Mesothelial cell of epicardium (in vitro differentiated cells): ENCODE results near the gene OSGEP. TPM values are rescaled to one million over a fixed set of nuclear protein-coding genes. Genes with fewer than 3 reads are reported as not detected.

ENCODE experiments used
- DNase-seq, 2 experiments: peaks; one replicate each; pipeline ENCODE4 v3.0.0; 2021; ENCODE audit warnings: low spot score in 2 of 2; ENCODE audit not compliant: unreplicated experiment in 2 of 2
- H3K27ac Mint-ChIP-seq: 2 replicates; pipeline ENCODE4 v1.8.0; 2021; ENCODE audit warnings: mixed read lengths
- H3K27me3 Mint-ChIP-seq: 2 replicates; pipeline ENCODE4 v1.8.0; 2021; ENCODE audit warnings: low read depth, mixed read lengths
- H3K36me3 Mint-ChIP-seq: 2 replicates; pipeline ENCODE4 v1.8.0; 2021; ENCODE audit warnings: mixed read lengths
- H3K4me1 Mint-ChIP-seq: 2 replicates; pipeline ENCODE4 v1.8.0; 2021; ENCODE audit warnings: mixed read lengths
- H3K4me3 Mint-ChIP-seq: 2 replicates; pipeline ENCODE4 v1.8.0; 2021; ENCODE audit warnings: mild to moderate bottlenecking, moderate library complexity, mixed read lengths
- H3K9me3 Mint-ChIP-seq: 2 replicates; pipeline ENCODE4 v1.8.0; 2021; ENCODE audit warnings: mixed read lengths
- total RNA-seq: library from RNA; stranded (reverse); gene quantifications from 3 replicates; pipeline ENCODE4 v1.2.1, GENCODE V29; 2021
- TF ChIP-seq, protein P1 (sequence below): fragments of 200-600 bp; sonication (generic); IDR thresholded peaks from one replicate; pipeline ENCODE4 v1.5.0; 2021; ENCODE audit warnings: antibody characterized with exemption; ENCODE audit not compliant: unreplicated experiment

Gene OSGEP
- total RNA-seq, 1 donor from 2014 or later = 67.0 TPM

DNA sequence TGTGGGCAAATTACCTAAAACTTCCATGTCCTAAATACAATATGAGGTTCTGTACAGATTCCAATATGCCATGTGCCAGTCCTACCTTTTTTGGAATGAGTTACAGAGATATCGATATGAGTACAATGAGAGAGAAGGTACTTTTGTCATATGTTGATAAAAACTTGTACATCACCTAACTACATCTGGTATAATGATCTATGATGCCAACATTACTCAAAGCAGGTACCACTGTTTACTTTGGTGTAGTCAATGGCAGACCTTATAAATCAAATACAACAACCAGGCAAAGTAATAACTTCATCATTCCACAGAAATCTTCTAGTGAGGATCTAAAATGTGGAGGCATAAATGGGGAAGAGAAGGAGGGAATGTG is 54.0 kb downstream of the OSGEP start:
- H3K9me3 Mint-ChIP-seq = no peaks in the 10 kb centered on the region
- no peak overlapping the region for H3K4me3 Mint-ChIP-seq
- H3K27me3 Mint-ChIP-seq = no peaks in the 10 kb centered on the region
- H3K4me1 Mint-ChIP-seq = no peaks in the 10 kb centered on the region
- H3K27ac Mint-ChIP-seq = no peak overlapping the region
- H3K36me3 Mint-ChIP-seq = peaks cover 21% of the 10 kb centered on the region
- TF ChIP-seq, protein P1, sequence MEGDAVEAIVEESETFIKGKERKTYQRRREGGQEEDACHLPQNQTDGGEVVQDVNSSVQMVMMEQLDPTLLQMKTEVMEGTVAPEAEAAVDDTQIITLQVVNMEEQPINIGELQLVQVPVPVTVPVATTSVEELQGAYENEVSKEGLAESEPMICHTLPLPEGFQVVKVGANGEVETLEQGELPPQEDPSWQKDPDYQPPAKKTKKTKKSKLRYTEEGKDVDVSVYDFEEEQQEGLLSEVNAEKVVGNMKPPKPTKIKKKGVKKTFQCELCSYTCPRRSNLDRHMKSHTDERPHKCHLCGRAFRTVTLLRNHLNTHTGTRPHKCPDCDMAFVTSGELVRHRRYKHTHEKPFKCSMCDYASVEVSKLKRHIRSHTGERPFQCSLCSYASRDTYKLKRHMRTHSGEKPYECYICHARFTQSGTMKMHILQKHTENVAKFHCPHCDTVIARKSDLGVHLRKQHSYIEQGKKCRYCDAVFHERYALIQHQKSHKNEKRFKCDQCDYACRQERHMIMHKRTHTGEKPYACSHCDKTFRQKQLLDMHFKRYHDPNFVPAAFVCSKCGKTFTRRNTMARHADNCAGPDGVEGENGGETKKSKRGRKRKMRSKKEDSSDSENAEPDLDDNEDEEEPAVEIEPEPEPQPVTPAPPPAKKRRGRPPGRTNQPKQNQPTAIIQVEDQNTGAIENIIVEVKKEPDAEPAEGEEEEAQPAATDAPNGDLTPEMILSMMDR = no peak
- DNase-seq = no peak

GRCh38 chr14:20397511-20397910 is 57.1 kb downstream of the OSGEP start:
- Mint-ChIP-seq H3K9me3 (no peaks in the 10 kb centered on the region), H3K27me3 (no peaks in the 10 kb centered on the region), H3K27ac (no peak overlapping the region), H3K36me3 (peaks cover 15% of the 10 kb centered on the region), H3K4me1 (no peaks in the 10 kb centered on the region), H3K4me3 (no peak overlapping the region)
- DNase-seq = no peak
- TF ChIP-seq, protein P1 = no peak

Other genes starting within 250 kb of the OSGEP start
- gene OR11H6, start 231.1 kb downstream of the OSGEP start, total RNA-seq = not detected in 3 replicates
- gene OR11H7, start 225.8 kb downstream of the OSGEP start, total RNA-seq = not detected in 3 replicates
- gene OR11H4, start 215.5 kb downstream of the OSGEP start, total RNA-seq = not detected in 3 replicates
- gene TTC5, start 148.9 kb downstream of the OSGEP start, total RNA-seq = 29.4 to 30.8 TPM (median 30.0 TPM) in 3 replicates
- gene CCNB1IP1, start 121.5 kb downstream of the OSGEP start, total RNA-seq = 104 to 112 TPM (median 109 TPM) in 3 replicates
- 35.1 to 40.9 TPM (median 38.6 TPM) in 3 replicates for gene PARP2, start 111.2 kb downstream of the OSGEP start, total RNA-seq
- 12.8 to 18.3 TPM (median 16.8 TPM) in 3 replicates for gene TEP1, start 41.3 kb downstream of the OSGEP start, total RNA-seq
- 0.11 to 0.16 TPM (median 0.13 TPM) in 3 replicates for gene KLHL33, start 18.6 kb downstream of the OSGEP start, total RNA-seq
- 283 to 304 TPM (median 299 TPM) in 3 replicates for gene APEX1, start 414 bp upstream of the OSGEP start, total RNA-seq
- 32.3 to 37.5 TPM (median 33.7 TPM) in 3 replicates for gene PIP4P1, start 6.6 kb upstream of the OSGEP start, total RNA-seq
- 10.3 to 11.3 TPM (median 10.4 TPM) in 3 replicates for gene PNP, start 14.6 kb upstream of the OSGEP start, total RNA-seq
- gene RNASE10, start 50.7 kb upstream of the OSGEP start, total RNA-seq = 0.70 to 1.1 TPM (median 1.1 TPM) in 3 replicates
- not detected in 3 replicates for gene RNASE9, start 106.2 kb upstream of the OSGEP start, total RNA-seq
- gene RNASE11, start 133.2 kb upstream of the OSGEP start, total RNA-seq = not detected in 3 replicates
- gene RNASE12, start 136.6 kb upstream of the OSGEP start, total RNA-seq = not detected in 3 replicates
- gene OR6S1, start 186.9 kb upstream of the OSGEP start, total RNA-seq = not detected in 3 replicates
- 4.6 to 6.2 TPM (median 5.3 TPM) in 3 replicates for gene RNASE4, start 229.7 kb upstream of the OSGEP start, total RNA-seq
- 3.7 to 5.4 TPM (median 3.8 TPM) in 3 replicates for gene ANG, start 234.0 kb upstream of the OSGEP start, total RNA-seq